Right forelimb (tissue), 1 donor: Measurements from ENCODE around the gene CYP24A1.

ENCODE experiments used
- DNase-seq: peaks from one replicate; pipeline ENCODE4 v3.0.0-alpha.2; 2018

CYP24A1 gene

DNA sequence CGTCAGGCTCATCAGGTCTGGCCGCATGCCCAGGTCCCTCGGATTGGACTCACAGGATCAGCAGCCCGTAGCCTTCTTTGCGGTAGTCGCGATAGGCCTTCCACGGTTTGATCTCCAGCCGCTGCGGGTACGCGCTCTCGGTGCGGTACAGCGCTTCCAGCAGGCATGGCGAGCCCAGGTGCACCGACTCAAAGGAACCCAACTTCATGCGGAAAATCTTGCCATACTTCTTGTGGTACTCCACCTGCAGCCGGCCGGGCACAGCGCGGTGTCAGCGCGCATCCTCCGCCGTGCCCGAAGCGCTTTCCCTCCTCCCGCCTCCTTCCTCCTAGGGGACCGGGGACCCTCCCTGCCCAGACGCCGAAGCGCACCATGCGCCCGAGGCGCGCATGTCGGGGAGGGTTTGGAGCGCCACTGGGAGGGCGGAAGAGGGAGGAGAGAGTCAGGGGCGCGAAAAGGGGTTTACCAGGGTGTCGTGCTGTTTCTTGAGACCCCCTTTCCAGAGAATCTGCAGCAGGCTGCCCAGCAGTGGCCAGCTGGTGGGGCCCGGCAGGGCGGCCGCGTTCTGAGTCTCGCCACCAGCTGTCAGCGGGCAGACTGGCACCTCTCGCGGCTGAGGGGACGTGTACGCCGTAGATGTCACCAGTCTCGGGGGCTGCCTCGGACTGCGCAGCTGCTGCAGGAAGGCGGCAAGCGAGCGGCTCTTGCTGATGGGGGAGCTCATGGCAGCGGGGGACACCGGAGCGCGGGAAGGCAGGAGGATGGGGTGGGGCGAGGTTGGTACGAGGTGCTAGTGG lies 732 bp downstream of the CYP24A1 start:
- DNase-seq: peak; percentile 46

DNA sequence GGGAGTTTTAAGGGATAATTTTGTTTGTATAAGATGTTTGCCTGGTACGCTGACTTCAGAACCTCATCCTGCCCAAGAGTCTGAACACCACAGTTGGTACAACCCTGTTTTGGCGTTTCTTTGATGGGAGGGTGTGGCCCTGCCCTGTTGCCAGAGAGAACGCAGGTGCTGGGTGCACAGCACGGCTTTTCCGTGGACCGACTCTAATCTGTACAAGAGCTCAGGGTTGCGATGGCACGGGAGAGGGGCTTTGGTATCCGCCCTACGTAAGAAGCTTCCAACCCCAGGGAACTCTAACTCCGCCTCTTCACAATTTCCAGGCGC lies 1.3 kb downstream of the CYP24A1 start:
- DNase-seq: no peak

GRCh38 chr20:54170963-54171362 lies 2.8 kb downstream of the CYP24A1 start:
- no peak for DNase-seq

DNA sequence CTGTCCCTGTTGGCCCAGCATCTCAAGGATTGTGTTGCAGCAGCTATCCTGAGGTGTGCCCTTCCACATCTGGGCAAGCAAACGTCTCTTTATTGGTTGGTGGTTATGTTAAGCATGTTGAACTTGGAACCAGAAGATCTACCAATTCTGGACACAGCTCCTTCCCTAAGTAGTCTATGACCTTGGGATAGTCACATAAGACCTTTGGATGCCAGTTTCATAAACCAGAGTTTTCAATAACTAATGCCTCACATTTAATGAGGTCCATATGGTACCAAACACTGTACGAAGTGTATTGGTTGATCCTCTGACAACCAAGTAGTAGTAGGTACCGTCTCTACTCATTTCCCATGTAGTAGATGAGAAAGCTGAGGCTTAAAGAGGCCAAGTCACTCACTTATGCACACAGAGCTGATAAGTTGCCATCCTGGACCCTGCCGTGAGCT lies 3.7 kb downstream of the CYP24A1 start:
- DNase-seq: no peak

DNA sequence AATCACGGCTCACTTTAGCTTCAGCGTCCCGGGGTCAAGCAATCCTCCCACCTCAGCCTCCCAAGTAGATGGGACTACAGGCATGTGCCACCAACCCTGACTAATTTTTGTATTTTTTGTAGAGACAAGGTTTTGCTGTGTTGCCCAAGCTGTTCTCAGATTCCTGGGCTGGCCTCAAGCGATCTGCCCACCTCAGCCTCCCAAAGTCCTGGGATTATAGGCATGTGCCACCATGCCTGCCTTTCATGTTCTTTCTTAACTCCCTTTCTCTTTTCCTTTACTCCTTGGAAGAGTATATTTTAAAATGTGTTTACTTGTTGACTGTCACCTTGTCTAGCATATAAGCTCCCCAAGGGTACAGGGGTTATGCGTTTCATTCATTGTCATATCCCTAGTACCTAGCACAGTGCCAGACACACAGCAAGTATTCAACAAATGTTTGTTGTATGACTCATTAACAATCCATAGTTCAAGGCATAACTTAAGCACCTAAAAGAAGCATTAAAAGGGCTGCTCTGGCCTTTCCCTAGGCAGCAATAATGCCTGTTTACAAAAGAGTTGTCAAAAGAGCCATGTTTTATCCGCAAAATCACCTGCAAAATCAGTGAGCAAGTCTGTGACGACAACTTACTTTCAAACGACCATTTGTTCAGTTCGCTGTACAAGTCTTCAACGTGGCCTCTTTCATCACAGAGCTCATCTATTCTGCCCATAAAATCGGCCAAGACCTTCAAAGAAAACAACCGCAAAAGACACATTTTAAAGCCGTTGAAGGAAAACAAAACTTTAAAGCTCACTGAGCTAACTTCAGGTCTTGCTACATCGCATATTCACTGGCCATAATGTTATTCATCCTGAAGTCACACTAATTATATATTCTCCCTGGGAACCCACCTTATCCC lies 4.6 kb downstream of the CYP24A1 start:
- DNase-seq: no peak

GRCh38 chr20:54167909-54168872 lies 5.6 kb downstream of the CYP24A1 start:
- DNase-seq: no peak

DNA sequence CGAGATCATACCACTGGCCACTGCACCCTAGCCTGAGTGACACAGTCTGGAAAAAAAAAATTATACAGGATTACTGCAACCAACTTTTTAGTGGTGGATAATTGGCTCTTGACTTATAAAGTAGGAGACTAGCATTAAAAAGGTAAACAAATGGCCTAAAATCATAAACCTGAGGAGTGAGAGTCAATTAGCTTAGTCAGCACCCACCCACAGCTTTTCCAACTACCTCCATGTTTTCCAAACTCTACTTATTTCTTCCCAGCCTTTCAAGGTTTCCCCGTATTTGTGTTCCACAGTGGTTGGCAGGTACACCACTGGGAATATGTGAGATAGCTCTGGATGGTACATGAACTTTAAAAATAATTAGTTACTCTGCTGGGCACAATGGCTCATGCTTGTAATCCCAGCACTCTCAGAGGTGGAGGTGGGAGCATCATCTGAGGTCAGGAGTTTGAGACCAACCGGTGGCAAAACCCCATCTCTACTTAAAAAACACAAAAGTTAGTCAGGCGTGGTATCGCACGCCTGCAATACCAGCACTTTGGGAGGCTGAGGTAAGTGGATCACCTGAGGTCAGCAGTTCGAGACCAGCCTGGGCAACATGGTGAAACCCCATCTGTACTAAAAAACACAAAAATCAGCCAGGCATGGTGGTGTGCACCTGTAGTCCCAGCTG lies 6.7 kb downstream of the CYP24A1 start:
- no peak for DNase-seq

- no peak for DNase-seq
These were observed 8.0 kb downstream of the CYP24A1 start for GRCh38 chr20:54165803-54166202.

DNA sequence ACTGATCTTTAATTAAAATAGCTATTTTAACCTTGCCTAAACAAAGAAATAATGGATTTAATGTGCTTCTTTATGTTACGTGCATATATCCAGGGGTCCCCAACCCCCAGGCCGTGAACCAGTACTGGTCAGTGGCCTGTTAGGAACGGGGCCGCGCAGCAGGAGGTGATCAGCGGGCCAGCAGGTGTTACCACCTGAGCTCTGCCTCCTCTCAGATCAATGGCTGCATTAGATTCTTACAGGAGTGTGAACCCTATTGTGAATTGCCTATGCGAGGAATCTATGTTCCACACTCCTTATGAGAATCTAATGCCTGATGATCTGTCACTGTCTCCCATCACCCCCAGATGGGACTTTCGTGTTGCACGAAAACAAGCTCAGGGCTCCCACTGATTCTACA lies 8.8 kb downstream of the CYP24A1 start:
- no peak for DNase-seq

DNA sequence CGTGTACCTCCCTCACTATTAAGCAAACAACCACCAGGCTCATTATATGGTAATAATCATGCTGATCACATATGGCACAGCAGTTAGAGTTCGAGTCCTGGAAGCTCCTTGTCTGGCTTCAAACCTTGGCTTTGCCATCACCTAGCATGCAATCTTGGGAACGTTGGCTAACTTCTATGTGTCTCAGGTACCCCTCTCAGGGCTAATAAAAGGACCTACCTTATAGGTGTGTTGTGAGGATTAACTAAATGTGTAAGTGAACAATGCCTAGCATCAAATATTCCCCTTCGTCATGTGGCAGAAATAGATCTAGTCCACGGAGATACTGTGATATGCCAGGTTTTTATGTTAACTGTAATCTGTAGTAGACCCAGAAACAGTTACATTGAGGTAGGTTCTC lies 10.4 kb downstream of the CYP24A1 start:
- no peak for DNase-seq

DNA sequence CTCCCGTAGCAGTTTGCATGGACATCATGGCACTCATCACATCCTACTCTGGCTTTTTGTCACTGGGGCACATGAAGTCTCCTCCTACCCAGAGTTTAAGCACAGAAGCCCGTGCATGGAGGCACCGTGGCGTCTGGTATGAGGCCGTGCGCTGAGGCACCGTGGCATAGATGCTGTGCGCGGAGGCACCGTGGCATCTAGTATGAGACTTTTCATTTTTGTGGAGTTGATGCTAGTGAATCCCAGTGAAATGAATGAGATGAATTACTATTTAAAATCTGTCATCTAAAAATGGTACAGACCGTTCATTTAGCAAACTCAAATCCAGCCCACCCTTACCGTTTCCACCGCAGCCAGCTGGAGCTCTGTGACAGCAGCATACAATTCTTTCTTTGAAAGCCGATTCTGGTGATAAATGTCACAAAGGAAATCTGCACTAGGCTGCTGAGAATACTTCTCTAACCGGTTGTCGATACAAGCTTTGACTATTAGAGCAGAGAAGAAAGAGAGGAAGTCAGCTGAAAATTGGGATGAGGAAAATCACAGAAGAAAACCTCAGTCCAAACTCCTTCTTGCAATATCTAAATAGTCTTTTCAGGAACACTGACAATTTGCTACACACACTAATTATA lies 11.3 kb downstream of the CYP24A1 start:
- no peak for DNase-seq

GRCh38 chr20:54161821-54162149 lies 12.0 kb downstream of the CYP24A1 start:
- no peak for DNase-seq

DNA sequence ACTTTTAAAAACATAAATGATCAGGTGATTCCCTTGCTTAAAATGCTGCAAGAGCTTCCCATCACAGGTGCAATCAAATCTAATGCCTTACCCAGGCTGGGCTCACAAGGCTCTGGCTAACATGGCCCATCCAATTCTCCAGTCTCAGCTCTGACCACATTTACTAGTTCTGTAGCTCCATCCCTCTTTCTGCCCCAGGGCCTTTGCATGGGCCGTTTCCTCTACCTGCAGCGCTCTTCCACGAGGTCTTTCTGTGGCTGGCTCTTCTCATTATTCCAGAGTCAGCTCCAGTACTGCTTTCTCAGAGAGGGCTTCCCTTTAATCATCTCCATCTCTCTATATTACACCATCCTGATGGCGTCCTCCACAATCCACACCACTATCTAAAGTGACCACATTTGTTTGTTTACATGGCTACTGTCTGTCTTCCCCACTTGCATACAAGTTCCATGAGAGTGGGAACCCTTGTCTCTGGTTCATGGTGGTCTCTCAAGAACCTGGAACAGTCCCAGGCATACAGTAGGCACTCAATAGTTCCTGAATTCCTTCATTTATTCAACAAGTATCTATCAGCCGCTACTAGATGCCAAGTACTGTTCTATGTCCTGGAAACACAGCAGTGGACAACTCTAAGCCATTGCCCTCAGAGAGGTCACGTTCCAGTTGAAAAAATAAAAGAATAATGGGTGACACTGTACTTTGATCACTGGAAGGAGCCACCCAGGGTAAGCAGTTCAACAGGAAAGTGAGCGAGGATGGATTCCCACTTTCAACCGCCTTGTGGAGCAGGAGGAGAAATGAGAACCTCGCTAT lies 12.6 kb downstream of the CYP24A1 start:
- DNase-seq: no peak

GRCh38 chr20:54160065-54161007 lies 13.4 kb downstream of the CYP24A1 start:
- no peak for DNase-seq

GRCh38 chr20:54158856-54159418 lies 14.8 kb downstream of the CYP24A1 start:
- DNase-seq: no peak

DNA sequence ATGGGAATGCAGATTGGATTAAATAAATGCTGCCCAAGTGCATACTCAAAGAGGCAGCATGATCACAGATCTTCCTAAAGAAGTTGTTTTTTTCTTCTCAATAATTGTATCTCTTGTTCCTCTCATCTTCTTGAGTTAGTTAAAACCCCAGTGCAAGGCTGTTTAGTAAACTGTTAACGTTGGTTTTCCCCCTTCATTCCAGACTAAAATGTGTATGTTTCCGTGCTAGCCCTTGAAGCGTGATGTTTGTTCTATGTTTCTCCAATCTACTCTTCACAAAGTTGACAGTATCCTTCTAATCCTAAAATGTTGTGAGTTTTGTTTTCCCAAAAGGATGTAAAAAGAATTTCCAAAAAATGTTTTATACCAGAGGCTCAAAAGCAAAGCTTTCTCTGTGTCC lies 15.6 kb downstream of the CYP24A1 start:
- no peak for DNase-seq

- DNase-seq: no peak
These were observed 16.6 kb downstream of the CYP24A1 start for GRCh38 chr20:54156981-54157835.

DNA sequence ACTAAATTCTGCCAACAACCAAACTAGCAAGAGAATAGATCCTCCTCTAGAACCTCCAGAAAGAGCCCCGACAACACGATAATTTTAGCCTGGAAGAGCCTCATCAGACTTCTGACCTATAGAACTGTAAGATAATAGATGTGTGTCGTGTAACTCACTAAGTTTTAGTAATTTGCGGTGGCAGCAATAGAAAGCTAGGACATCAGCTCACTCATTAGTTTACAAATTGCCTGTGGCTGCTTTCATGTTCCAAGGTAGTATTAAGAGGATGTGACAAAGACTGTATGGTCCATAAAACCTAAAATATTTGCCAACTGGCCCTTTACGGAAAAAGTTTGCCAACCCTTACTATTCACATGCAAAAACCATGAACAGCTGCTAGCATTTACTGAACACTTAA lies 17.3 kb downstream of the CYP24A1 start:
- no peak for DNase-seq
